A673 (cell line): ENCODE measurements around the gene EFCAB8.

Experiments
- CTCF ChIP-seq: fragments of 300-800, 200-600 bp; sonication (generic); conservative IDR thresholded peaks from 2 replicates; pipeline ENCODE4 v1.5.1; 2017; ENCODE audit warnings: low read depth, mild to moderate bottlenecking, antibody characterized with exemption, low read length, moderate library complexity, mixed read lengths
- EZH2 ChIP-seq: fragments of 200-600 bp; sonication (generic); IDR thresholded peaks from 2 replicates; pipeline ENCODE4 v1.6.1; 2017; ENCODE audit warnings: borderline replicate concordance, low read depth, mild to moderate bottlenecking, mixed read lengths, antibody characterized with exemption, low read length; ENCODE audit not compliant: poor library complexity, severe bottlenecking

GRCh38 chr20:32968478-32969241 is 109.9 kb downstream of the EFCAB8 start:
- TF ChIP-seq CTCF (no peak), EZH2 (no peak)
